ENCODE results near the gene GBGT1. TPM values are rescaled to one million over a fixed set of nuclear protein-coding genes. Genes with fewer than 3 reads are reported as not detected.

GBGT1 gene
- total RNA-seq, 3 donors from 2014 or later, result 4.3 to 14.0 (median 8.6) TPM

- peak in 2 of 3 donors; percentile 40 to 58 for DNase-seq
- Histone ChIP-seq H3K4me1 (ENCODE audit: low read depth) (peaks cover 89% of the 10 kb centered on the region), H3K4me3 (no peak overlapping the region), H3K36me3 (ENCODE audit: low read depth) (no peaks in the 10 kb centered on the region), H3K9me3 (no peaks in the 10 kb centered on the region)
- intact Hi-C loops (cut with DNase I, micrococcal nuclease), result loop anchor here in 1 of 2 donors (10.0 kb wide), 1 partner anchor 106 kb away; the partner anchor contains the start of gene GTF3C5
- TF ChIP-seq, protein P1, sequence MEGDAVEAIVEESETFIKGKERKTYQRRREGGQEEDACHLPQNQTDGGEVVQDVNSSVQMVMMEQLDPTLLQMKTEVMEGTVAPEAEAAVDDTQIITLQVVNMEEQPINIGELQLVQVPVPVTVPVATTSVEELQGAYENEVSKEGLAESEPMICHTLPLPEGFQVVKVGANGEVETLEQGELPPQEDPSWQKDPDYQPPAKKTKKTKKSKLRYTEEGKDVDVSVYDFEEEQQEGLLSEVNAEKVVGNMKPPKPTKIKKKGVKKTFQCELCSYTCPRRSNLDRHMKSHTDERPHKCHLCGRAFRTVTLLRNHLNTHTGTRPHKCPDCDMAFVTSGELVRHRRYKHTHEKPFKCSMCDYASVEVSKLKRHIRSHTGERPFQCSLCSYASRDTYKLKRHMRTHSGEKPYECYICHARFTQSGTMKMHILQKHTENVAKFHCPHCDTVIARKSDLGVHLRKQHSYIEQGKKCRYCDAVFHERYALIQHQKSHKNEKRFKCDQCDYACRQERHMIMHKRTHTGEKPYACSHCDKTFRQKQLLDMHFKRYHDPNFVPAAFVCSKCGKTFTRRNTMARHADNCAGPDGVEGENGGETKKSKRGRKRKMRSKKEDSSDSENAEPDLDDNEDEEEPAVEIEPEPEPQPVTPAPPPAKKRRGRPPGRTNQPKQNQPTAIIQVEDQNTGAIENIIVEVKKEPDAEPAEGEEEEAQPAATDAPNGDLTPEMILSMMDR (IDR thresholded peaks at IDR 0.05), result no peak
- no peak for ATAC-seq
These were observed 23.1 kb downstream of the GBGT1 start for GRCh38 chr9:133140606-133141005.

GRCh38 chr9:133140174-133140505, 23.6 kb downstream of the GBGT1 start:
- no peak overlapping the region for H3K4me3 ChIP-seq
- DNase-seq, result peak; percentile 67 to 78 (median 76)
- TF ChIP-seq, protein P1 (IDR thresholded peaks at IDR 0.05), result no peak
- H3K36me3 ChIP-seq (ENCODE audit: low read depth), result no peaks in the 10 kb centered on the region
- intact Hi-C loops (cut with DNase I, micrococcal nuclease), result loop anchor here in 1 of 2 donors (10.0 kb wide), 1 partner anchor 105 kb away; the partner anchor contains the start of gene GTF3C5
- peaks cover 94% of the 10 kb centered on the region for H3K4me1 ChIP-seq (ENCODE audit: low read depth)
- ATAC-seq, result peak; percentile 7
- H3K9me3 ChIP-seq, result no peaks in the 10 kb centered on the region

DNA sequence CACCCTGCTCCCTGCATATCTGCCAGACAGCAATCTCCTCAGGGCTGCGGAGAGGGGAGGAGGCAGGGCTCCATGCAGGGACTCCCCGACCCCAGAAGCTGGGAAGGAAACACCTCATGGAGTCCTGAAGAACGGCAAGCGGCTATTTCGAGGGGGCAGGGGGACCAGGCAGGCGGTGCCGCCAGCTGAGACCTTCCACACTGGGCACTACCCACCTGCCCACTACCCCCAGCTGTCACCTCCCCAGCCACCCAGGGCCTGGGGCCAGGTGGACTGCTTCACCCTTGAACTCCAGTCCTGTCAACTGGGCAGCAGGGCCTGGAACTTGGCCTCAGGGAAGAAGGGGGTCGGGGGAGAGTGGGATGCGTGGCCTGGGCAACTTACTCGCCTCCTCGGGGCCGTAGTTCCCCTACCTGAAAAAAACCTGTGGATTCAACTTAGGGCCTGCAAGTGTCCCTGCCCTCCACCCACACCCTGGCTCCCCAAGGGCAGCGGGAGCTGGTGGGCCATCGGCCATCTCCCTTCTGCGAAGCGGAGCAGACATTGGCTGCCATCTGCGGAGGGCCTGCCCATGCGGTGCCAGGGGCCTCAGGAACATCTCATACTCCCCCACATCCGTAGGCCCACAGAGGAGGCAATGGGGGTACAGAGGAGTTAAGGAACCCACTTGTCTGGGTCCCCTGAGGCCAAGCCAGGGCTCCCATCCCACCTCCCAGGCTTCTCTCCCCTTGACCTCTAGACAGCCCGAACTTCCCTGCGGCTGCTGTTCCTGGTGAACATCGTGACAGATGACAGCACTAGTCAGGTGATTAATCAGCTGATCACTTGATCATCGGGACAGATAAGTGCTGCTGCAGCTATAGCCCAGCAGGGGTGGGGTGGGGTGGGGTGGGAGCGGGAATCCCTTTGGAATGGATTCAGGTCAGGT, 24.2 kb downstream of the GBGT1 start:
- TF ChIP-seq, protein P1 (IDR thresholded peaks at IDR 0.05), result no peak
- no peak for ATAC-seq
- intact Hi-C loops (cut with DNase I, micrococcal nuclease), result loop anchor here in 1 of 2 donors (10.0 kb wide), 1 partner anchor 105 kb away; the partner anchor contains the start of gene GTF3C5

DNA sequence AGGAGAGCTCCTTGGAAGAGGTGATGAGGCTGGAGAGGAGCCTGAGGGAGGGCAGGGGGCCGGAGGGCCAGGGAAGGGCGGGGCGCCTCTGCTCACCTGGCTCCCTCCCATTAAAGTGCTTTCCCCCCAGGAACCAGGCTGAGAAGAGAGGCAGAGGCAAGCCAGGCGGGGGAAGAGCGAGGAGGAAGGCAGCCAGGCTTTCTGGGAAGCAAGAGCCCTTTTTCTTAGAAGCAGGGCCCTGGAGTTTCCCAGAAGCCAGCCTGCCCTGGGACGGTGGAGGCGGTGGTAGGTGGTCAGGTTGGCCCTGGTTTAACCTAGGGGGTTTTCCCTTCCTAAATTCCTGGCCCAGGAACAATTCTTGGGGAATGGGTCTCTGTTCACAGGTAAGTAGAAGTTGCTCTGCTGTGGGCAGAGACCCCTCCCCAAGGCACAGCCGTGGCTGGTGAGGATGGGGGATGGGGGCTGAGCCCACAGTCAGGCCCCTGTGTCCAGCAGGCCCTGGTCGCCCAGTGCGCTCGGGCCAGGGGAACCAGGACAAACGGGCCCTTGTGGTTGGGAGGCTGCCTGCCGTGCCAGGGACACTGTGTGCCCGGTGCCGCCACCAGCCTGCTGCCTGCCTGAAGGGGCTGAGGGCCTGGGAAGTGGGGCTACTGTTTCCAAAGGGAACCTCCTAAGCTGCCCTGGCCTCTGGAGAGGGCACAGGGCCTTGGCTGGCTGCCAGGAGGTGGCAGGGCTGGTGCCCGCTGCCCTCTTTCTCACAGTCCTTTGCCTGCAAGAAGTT, 26.1 kb downstream of the GBGT1 start:
- no peak for ATAC-seq
- H3K4me1 ChIP-seq (ENCODE audit: low read depth), result peaks cover 96% of the 10 kb centered on the region
- TF ChIP-seq, protein P1 (IDR thresholded peaks at IDR 0.05), result no peak
- no peak overlapping the region for H3K4me3 ChIP-seq
- intact Hi-C loops (cut with DNase I, micrococcal nuclease), result no loop called here
- no peaks in the 10 kb centered on the region for H3K36me3 ChIP-seq (ENCODE audit: low read depth)
- peak in 1 of 3 donors; percentile 50 for DNase-seq
- H3K9me3 ChIP-seq, result no peaks in the 10 kb centered on the region

More for the DNA sequence above, 24.2 kb downstream of the GBGT1 start:
- Histone ChIP-seq H3K9me3 (no peaks in the 10 kb centered on the region), H3K4me1 (ENCODE audit: low read depth) (peaks cover 96% of the 10 kb centered on the region), H3K36me3 (ENCODE audit: low read depth) (no peaks in the 10 kb centered on the region), H3K4me3 (no peak overlapping the region)
- DNase-seq, result peak in 1 of 3 donors; percentile 43

DNA sequence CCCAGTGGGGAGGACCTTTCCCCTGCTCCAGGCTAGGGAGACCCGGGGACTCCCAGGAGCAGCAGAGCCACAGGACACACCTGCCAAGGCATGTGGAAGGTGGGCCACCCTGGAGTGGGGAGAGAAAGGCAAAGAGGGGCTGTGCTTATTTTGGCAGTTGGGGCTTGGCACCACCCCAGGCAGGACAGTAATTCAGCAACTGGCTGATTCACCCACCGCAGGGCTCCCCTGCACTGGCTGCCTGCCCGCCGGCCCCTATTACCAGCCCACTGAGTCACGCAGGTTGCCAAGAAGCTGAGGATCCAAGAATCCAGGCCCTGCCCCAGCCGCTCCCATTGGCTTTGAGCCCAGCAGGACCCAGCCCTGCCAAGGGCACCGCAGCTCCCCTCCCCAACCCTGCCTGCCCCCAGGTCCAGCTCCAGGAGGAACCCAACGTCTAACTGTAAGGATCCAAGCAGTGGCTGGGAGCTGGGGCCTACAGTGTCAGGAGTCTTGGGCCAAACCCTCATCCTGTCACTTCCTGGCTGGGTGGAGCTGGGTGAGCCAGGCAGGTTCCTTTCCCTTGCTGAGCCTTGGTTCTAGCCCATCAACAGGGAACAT, 28.5 kb downstream of the GBGT1 start:
- peak; percentile 91 to 93 (median 93) for DNase-seq
- Histone ChIP-seq H3K4me3 (no peak overlapping the region), H3K4me1 (ENCODE audit: low read depth) (peaks cover 76% of the 10 kb centered on the region), H3K36me3 (ENCODE audit: low read depth) (no peaks in the 10 kb centered on the region), H3K9me3 (no peaks in the 10 kb centered on the region)
- intact Hi-C loops (cut with DNase I, micrococcal nuclease), result no loop called here
- ATAC-seq, result peak; percentile 70
- TF ChIP-seq, protein P1 (IDR thresholded peaks at IDR 0.05), result no peak
